ENCODE measurements around the gene PDZD2. TPM values are rescaled to one million over a fixed set of nuclear protein-coding genes. Genes with fewer than 3 reads are reported as not detected.
A peak's percentile ranks its signal among the peaks of the same experiment; 100 is the strongest.

PDZD2 gene
- total RNA-seq, 2 donors from 2014 or later: 10.3 to 59.5 TPM

- Histone ChIP-seq H3K27ac (no peak overlapping the region), H3K36me3 (no peaks in the 10 kb centered on the region), H3K4me1 (replicated peaks) (no peaks in the 10 kb centered on the region), H3K4me3 (no peak overlapping the region), H3K9me3 (no peaks in the 10 kb centered on the region), H3K27me3 (replicated peaks; ENCODE audit: insufficient read depth) (no peaks in the 10 kb centered on the region)
- DNase-seq (ENCODE audit: low spot score): no peak
- WGBS: 98% methylated on average over 5 of the region's 5 CpGs
- TF ChIP-seq POLR2A (IDR thresholded peaks at IDR 0.05) (no peak), CTCF (IDR thresholded peaks at IDR 0.05) (no peak), POLR2AphosphoS5 (IDR thresholded peaks at IDR 0.05) (no peak)
- intact Hi-C loops (cut with DNase I): no loop called here
Observed at GRCh38 chr5:31924005-31924404, 285.1 kb downstream of the PDZD2 start.

- no peak for DNase-seq (ENCODE audit: low spot score)
- Histone ChIP-seq H3K36me3 (no peaks in the 10 kb centered on the region), H3K27ac (no peak overlapping the region), H3K9me3 (no peaks in the 10 kb centered on the region), H3K4me3 (no peak overlapping the region), H3K4me1 (replicated peaks) (peaks cover 4% of the 10 kb centered on the region), H3K27me3 (replicated peaks; ENCODE audit: insufficient read depth) (no peaks in the 10 kb centered on the region)
- WGBS: 66% methylated on average over 4 of the region's 4 CpGs
- intact Hi-C loops (cut with DNase I): no loop called here
- TF ChIP-seq CTCF (IDR thresholded peaks at IDR 0.05) (no peak), POLR2A (IDR thresholded peaks at IDR 0.05) (no peak), POLR2AphosphoS5 (IDR thresholded peaks at IDR 0.05) (no peak)
Observed at GRCh38 chr5:31931874-31932273, 292.9 kb downstream of the PDZD2 start.

- Histone ChIP-seq H3K36me3 (no peaks in the 10 kb centered on the region), H3K9me3 (no peaks in the 10 kb centered on the region), H3K4me3 (no peak overlapping the region), H3K4me1 (replicated peaks) (peaks cover 4% of the 10 kb centered on the region), H3K27ac (peak overlapping the region; percentile 6 to 26), H3K27me3 (replicated peaks; ENCODE audit: insufficient read depth) (no peaks in the 10 kb centered on the region)
- intact Hi-C loops (cut with DNase I): no loop called here
- DNase-seq (ENCODE audit: low spot score): peak; percentile 49
- 62% methylated on average over 4 of the region's 4 CpGs for WGBS
- TF ChIP-seq POLR2A (IDR thresholded peaks at IDR 0.05) (no peak), POLR2AphosphoS5 (IDR thresholded peaks at IDR 0.05) (peak; percentile 22)
Observed at GRCh38 chr5:31934156-31934555, 295.2 kb downstream of the PDZD2 start.

- H3K27ac ChIP-seq: peak overlapping the region in 1 of 2 donors; percentile 22
- no peak overlapping the region for H3K4me3 ChIP-seq
- H3K9me3 ChIP-seq: no peaks in the 10 kb centered on the region
- no peaks in the 10 kb centered on the region for H3K36me3 ChIP-seq
- DNase-seq (ENCODE audit: low spot score): peak; percentile 81
- H3K4me1 ChIP-seq (replicated peaks): peaks cover 4% of the 10 kb centered on the region
- 13% methylated on average over 10 of the region's 10 CpGs for WGBS
- H3K27me3 ChIP-seq (replicated peaks; ENCODE audit: insufficient read depth): no peaks in the 10 kb centered on the region
- TF ChIP-seq POLR2A (IDR thresholded peaks at IDR 0.05): peak; percentile 26
- peak; percentile 80 for TF ChIP-seq POLR2AphosphoS5 (IDR thresholded peaks at IDR 0.05)
- TF ChIP-seq CTCF (IDR thresholded peaks at IDR 0.05): no peak
- intact Hi-C loops (cut with DNase I): no loop called here
Observed at GRCh38 chr5:31935496-31936369, 296.8 kb downstream of the PDZD2 start.

GRCh38 chr5:31936683-31937082 is 297.8 kb downstream of the PDZD2 start:
- Histone ChIP-seq H3K4me1 (replicated peaks) (peaks cover 4% of the 10 kb centered on the region), H3K27ac (peak overlapping the region in 1 of 2 donors; percentile 22), H3K4me3 (no peak overlapping the region), H3K36me3 (no peaks in the 10 kb centered on the region), H3K9me3 (no peaks in the 10 kb centered on the region), H3K27me3 (replicated peaks; ENCODE audit: insufficient read depth) (no peaks in the 10 kb centered on the region)
- TF ChIP-seq POLR2AphosphoS5 (IDR thresholded peaks at IDR 0.05): no peak
- TF ChIP-seq CTCF (IDR thresholded peaks at IDR 0.05): no peak
- TF ChIP-seq POLR2A (IDR thresholded peaks at IDR 0.05): no peak
- intact Hi-C loops (cut with DNase I): no loop called here
- WGBS: 18% methylated on average over 5 of the region's 5 CpGs
- DNase-seq (ENCODE audit: low spot score): no peak

Measured in prostate gland (tissue), 2 donors.